HCT116 (cell line): Measurements from ENCODE around the gene PLBD2. TPM values are rescaled to one million over a fixed set of nuclear protein-coding genes. Genes with fewer than 3 reads are reported as not detected.
A peak's percentile ranks its signal among the peaks of the same experiment; 100 is the strongest.

ENCODE experiments used
- ATAC-seq: fragments of 200-7000 bp; cut with Tn5 transposase; 2 replicates; pipeline ENCODE4 v1.9.1; 2020; ENCODE audit warnings: mild to moderate bottlenecking, moderate library complexity
- BruUV-seq: library from RNA; stranded (reverse); fragments of 400-500 nt; replicated peaks from 2 replicates; lab custom pipeline; 2021; lab: Mats Ljungman, UMichigan
- CTCF ChIA-PET: fragments of 300-600 bp; sonication (Branson Sonifier 250); formaldehyde crosslinking; loops from one replicate; lab custom pipeline; 2021; ENCODE audit warnings: antibody characterized with exemption; lab: Charles Lee
- POLR2A ChIA-PET: fragments of 300-600, 350-600 bp; sonication (Branson Sonifier 250); formaldehyde crosslinking; loops from one replicate; lab custom pipeline; 2021; ENCODE audit warnings: antibody characterized with exemption; lab: Charles Lee
- RAD21 ChIA-PET, 2 experiments: fragments of 300-600 bp; sonication (Branson Sonifier 250); formaldehyde crosslinking; loops; one replicate each; lab custom pipeline; 2023; ENCODE audit warnings: low total read pairs in 2 of 2; ENCODE audit not compliant: uncharacterized antibody in 2 of 2, unreplicated experiment in 2 of 2, low non-redundant PET in 1 of 2; lab: Charles Lee
- DNase-seq: peaks from one replicate; pipeline ENCODE4 v3.0.0-alpha.2; 2010; ENCODE audit warnings: low read depth, low spot score
- H2AFZ ChIP-seq: fragments of 200-600 bp; shearing (Covaris generic), sonication (generic); 2 replicates; pipeline ENCODE4 v1.6.1; 2017; ENCODE audit warnings: low read depth, mixed run types, mixed read lengths, antibody characterized with exemption, low read length; ENCODE audit not compliant: poor library complexity, severe bottlenecking
- H3K27ac ChIP-seq: 2 replicates; pipeline ENCODE4 v1.5.1; 2012; ENCODE audit warnings: low read depth, low read length
- H3K27me3 ChIP-seq: fragments of 200-600 bp; sonication (generic); 2 replicates; pipeline ENCODE4 v1.6.1; 2016; ENCODE audit warnings: mixed run types, low read length, mixed read lengths; ENCODE audit not compliant: insufficient read depth
- H3K36me3 ChIP-seq, 2 experiments: fragments of 200-500 bp in 1 of 2; fragments of 200-600 bp in 1 of 2; sonication (Bioruptor generic) in 1 of 2; sonication (generic) in 1 of 2; 2 replicates each; pipeline versions ENCODE4 v1.5.1 to v1.6.1; 2014 to 2016; ENCODE audit warnings: low read length in 2 of 2, inconsistent platforms in 1 of 2, mixed read lengths in 1 of 2, mixed run types in 1 of 2; ENCODE audit not compliant: insufficient read depth in 2 of 2, control insufficient read depth in 1 of 2
- H3K4me1 ChIP-seq, 2 experiments: fragments of 200-600 bp in 1 of 2; sonication (generic) in 1 of 2; 2 replicates each; pipeline versions ENCODE4 v1.5.1 to v1.6.1; 2012 to 2017; ENCODE audit warnings: low read length in 2 of 2, inconsistent platforms in 1 of 2, mild to moderate bottlenecking in 1 of 2, mixed read lengths in 1 of 2, mixed run types in 1 of 2, moderate library complexity in 1 of 2; ENCODE audit not compliant: insufficient read depth in 2 of 2, control insufficient read depth in 1 of 2
- H3K4me2 ChIP-seq: fragments of 200-600 bp; sonication (generic); 2 replicates; pipeline ENCODE4 v1.6.1; 2017; ENCODE audit warnings: mixed run types, low read length, mixed read lengths
- H3K4me3 ChIP-seq, 2 experiments: fragments of 200-600 bp in 1 of 2; sonication (generic) in 1 of 2; replicated peaks in 1 of 2; 2 replicates each; pipeline ENCODE4 v1.5.1; 2011 to 2016; ENCODE audit warnings: low read length in 2 of 2, control low read depth in 1 of 2, low read depth in 1 of 2, mild to moderate bottlenecking in 1 of 2, mixed read lengths in 1 of 2, mixed run types in 1 of 2
- H3K79me2 ChIP-seq: fragments of 200-600 bp; sonication (generic); 2 replicates; pipeline ENCODE4 v1.6.1; 2017; ENCODE audit warnings: mild to moderate bottlenecking, mixed run types, low read length, moderate library complexity, mixed read lengths; ENCODE audit not compliant: insufficient read depth
- H3K9ac ChIP-seq: fragments of 200-600 bp; sonication (generic); 2 replicates; pipeline ENCODE4 v1.6.1; 2016; ENCODE audit warnings: low read length, mixed read lengths
- H3K9me2 ChIP-seq: fragments of 200-600 bp; sonication (generic), shearing (Covaris generic); 2 replicates; pipeline ENCODE4 v1.6.1; 2017; ENCODE audit warnings: mixed run types, mild to moderate bottlenecking, moderate library complexity; ENCODE audit not compliant: insufficient read depth
- H3K9me3 ChIP-seq, 2 experiments: fragments of 200-500 bp in 1 of 2; fragments of 200-600 bp in 1 of 2; sonication (Bioruptor generic) in 1 of 2; sonication (generic) in 1 of 2; 2 replicates each; pipeline ENCODE4 v1.6.1; 2014 to 2017; ENCODE audit warnings: low read length in 2 of 2, mixed read lengths in 2 of 2, inconsistent platforms in 1 of 2, low read depth in 1 of 2, mild to moderate bottlenecking in 1 of 2, mixed run types in 1 of 2, moderate library complexity in 1 of 2; ENCODE audit not compliant: control insufficient read depth in 1 of 2, insufficient read depth in 1 of 2
- H4K20me1 ChIP-seq: fragments of 200-600 bp; sonication (generic), shearing (Covaris generic); 2 replicates; pipeline ENCODE4 v1.6.1; 2017; ENCODE audit warnings: mixed run types, mild to moderate bottlenecking, moderate library complexity; ENCODE audit not compliant: insufficient read depth
- ATF3 ChIP-seq: IDR thresholded peaks from 2 replicates; pipeline ENCODE4 v1.6.1; 2012
- EZH2 ChIP-seq: fragments of 200-600 bp; sonication (generic); IDR thresholded peaks from 2 replicates; pipeline ENCODE4 v1.6.1; 2017; ENCODE audit warnings: antibody characterized with exemption, mixed run types
- POLR2A ChIP-seq: IDR thresholded peaks from 2 replicates; pipeline ENCODE4 v1.7.0; 2011; ENCODE audit warnings: borderline replicate concordance; ENCODE audit not compliant: insufficient read depth, insufficient read length; ENCODE audit errors: extremely low read depth
- POLR2AphosphoS5 ChIP-seq: IDR thresholded peaks from 2 replicates; pipeline ENCODE4 v1.6.1; 2011; ENCODE audit warnings: mild to moderate bottlenecking, low read depth, low read length, moderate library complexity
- SP1 ChIP-seq: IDR thresholded peaks from 2 replicates; pipeline ENCODE4 v1.6.1; 2012; ENCODE audit warnings: low read depth
- YY1 ChIP-seq: IDR thresholded peaks from 2 replicates; pipeline ENCODE4 v1.6.1; 2011; ENCODE audit warnings: low read length, low read depth, moderate library complexity, mild to moderate bottlenecking; ENCODE audit not compliant: insufficient replicate concordance; ENCODE audit errors: extremely low read depth
- intact Hi-C: fragments of 100-400 bp; cut with micrococcal nuclease; formaldehyde crosslinking; loops from 2 replicates; pipeline ENCODE4 v1.10.0; 2022
- total RNA-seq: library from RNA; stranded (reverse); gene quantifications from one replicate; pipeline ENCODE4 v1.2.1, GENCODE V29; 2021; ENCODE audit not compliant: unreplicated experiment

The PLBD2 gene
- total RNA-seq, 1 experiment from 2014 or later = 45.0 TPM

DNA sequence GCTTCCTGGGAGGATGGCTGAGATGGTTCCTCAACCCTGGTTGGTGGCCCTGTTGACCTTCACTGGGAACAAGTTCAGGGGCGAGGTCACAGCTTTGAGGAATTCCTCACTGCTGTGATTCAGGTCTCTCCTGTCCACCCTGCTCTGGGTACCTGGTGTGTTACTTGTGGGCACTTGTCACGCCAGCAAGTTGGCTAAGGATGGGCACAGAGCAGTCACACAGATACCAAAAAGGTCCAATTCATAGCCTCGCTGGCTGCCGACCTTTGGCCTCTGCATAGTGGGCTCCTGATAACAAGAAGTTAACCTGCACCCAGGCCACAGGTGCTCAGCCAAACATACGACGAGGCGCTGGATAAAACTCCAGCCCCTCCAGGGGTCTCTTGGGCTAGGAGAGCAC, 34.1 kb downstream of the PLBD2 start:
- intact Hi-C loops = no loop called here
- Histone ChIP-seq H3K27me3 (no peaks in the 10 kb centered on the region), H3K9ac (no peak overlapping the region), H3K9me2 (no peaks in the 10 kb centered on the region), H3K4me3 (no peak overlapping the region), H3K4me1 (no peaks in the 10 kb centered on the region), H3K27ac (no peak overlapping the region), H3K79me2 (no peaks in the 10 kb centered on the region), H3K4me2 (no peak overlapping the region), H2AFZ (no peak overlapping the region), H4K20me1 (no peaks in the 10 kb centered on the region), H3K36me3 (no peaks in the 10 kb centered on the region), H3K9me3 (no peaks in the 10 kb centered on the region)
- CTCF ChIA-PET = no interaction called here
- TF ChIP-seq ATF3 = no peak
- TF ChIP-seq YY1 = no peak
- TF ChIP-seq EZH2 = no peak
- TF ChIP-seq POLR2AphosphoS5 = no peak
- no peak for ATAC-seq
- RAD21 ChIA-PET = no interaction called here
- POLR2A ChIA-PET = no interaction called here
- BruUV-seq = no TSS peak
- no peak for DNase-seq

DNA sequence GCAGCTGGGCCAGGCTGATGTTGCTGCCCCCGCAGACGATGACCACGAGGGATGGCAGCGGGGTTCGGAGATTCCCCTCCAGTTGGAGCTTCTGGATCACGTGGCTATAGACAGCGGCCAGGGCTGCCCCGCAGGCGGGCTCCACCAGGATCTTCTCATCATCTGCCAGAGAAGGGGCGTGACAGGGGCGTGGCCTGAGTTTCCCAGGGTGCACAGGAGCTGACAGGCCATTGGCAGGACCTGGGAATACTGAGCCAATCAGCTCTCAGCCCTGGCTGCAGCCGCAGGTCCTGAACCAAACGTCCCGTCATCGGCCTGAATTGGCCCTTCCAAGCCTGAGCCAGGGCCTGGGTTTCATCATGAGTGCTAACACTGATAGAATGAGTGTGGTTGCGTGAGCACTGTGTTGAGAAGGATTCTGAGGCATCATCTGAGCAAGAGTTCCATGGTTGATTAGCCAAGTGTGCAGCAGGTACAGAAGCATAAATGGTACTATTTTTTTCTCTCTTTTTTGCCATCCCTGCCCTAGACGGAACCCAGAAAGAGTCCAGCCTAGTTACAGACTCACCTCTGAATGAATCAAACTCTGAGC, 34.7 kb downstream of the PLBD2 start:
- no peak overlapping the region for H2AFZ ChIP-seq
- ChIA-PET RAD21 (no interaction called here), CTCF (no interaction called here), POLR2A (no interaction called here)
- DNase-seq (peak; percentile 22), ATAC-seq (peak; percentile 86)
- H3K9me3 ChIP-seq = no peaks in the 10 kb centered on the region
- H3K27ac ChIP-seq = no peak overlapping the region
- H3K9me2 ChIP-seq = no peaks in the 10 kb centered on the region
- no peak overlapping the region for H3K4me2 ChIP-seq
- peak; percentile 24; the same call in 1 of the 2 replicates for TF ChIP-seq SP1
- TF ChIP-seq POLR2A = no peak
- H3K4me3 ChIP-seq = no peak overlapping the region
- H3K36me3 ChIP-seq = no peaks in the 10 kb centered on the region
- H3K9ac ChIP-seq = no peak overlapping the region
- intact Hi-C loops = no loop called here
- no peaks in the 10 kb centered on the region for H3K4me1 ChIP-seq
- no peaks in the 10 kb centered on the region for H4K20me1 ChIP-seq
- H3K27me3 ChIP-seq = no peaks in the 10 kb centered on the region
- H3K79me2 ChIP-seq = no peaks in the 10 kb centered on the region
- no TSS peak for BruUV-seq
